A673 (cell line): ENCODE measurements around the gene MYEOV. TPM values are rescaled to one million over a fixed set of nuclear protein-coding genes. Genes with fewer than 3 reads are reported as not detected.

ENCODE experiments used
- BruUV-seq: library from RNA; stranded (reverse); fragments of 400-500 nt; replicated peaks from 2 replicates; lab custom pipeline; 2021; lab: Mats Ljungman, UMichigan
- CTCF ChIA-PET: fragments of 300-600 bp; sonication (Branson Sonifier 250); formaldehyde crosslinking; loops from one replicate; lab custom pipeline; 2022; ENCODE audit warnings: antibody characterized with exemption; lab: Charles Lee
- POLR2A ChIA-PET: fragments of 300-600 bp; sonication (Branson Sonifier 250); formaldehyde crosslinking; loops from one replicate; lab custom pipeline; 2022; ENCODE audit warnings: antibody characterized with exemption; ENCODE audit not compliant: low non-redundant PET; lab: Charles Lee
- DNase-seq: peaks from one replicate; pipeline ENCODE4 v3.0.0-alpha.2; 2015; ENCODE audit warnings: low spot score
- H3K27ac ChIP-seq: fragments of 200-600 bp; sonication (generic); 2 replicates; pipeline ENCODE4 v1.5.1; 2016; ENCODE audit warnings: mixed run types, low read depth, mild to moderate bottlenecking, mixed read lengths, antibody characterized with exemption, low read length; ENCODE audit not compliant: poor library complexity, severe bottlenecking
- H3K27me3 ChIP-seq: fragments of 200-600 bp; sonication (generic); replicated peaks from 2 replicates; pipeline ENCODE4 v1.6.1; 2017; ENCODE audit warnings: mixed run types, low read depth, mild to moderate bottlenecking, mixed read lengths, antibody characterized with exemption, low read length; ENCODE audit not compliant: insufficient read depth, poor library complexity
- H3K36me3 ChIP-seq: fragments of 200-600 bp; sonication (generic); 2 replicates; pipeline ENCODE4 v1.6.1; 2016; ENCODE audit warnings: mixed run types, mild to moderate bottlenecking, mixed read lengths, antibody characterized with exemption, low read length; ENCODE audit not compliant: insufficient read depth, poor library complexity, severe bottlenecking
- H3K4me1 ChIP-seq: fragments of 200-600 bp; sonication (generic); 2 replicates; pipeline ENCODE4 v1.6.1; 2017; ENCODE audit warnings: mixed run types, mild to moderate bottlenecking, mixed read lengths, antibody characterized with exemption, low read length; ENCODE audit not compliant: insufficient read depth, poor library complexity, severe bottlenecking
- H3K4me3 ChIP-seq: fragments of 200-600 bp; sonication (generic); 2 replicates; pipeline ENCODE4 v1.5.1; 2016; ENCODE audit warnings: low read depth, mixed run types, mild to moderate bottlenecking, mixed read lengths, low read length; ENCODE audit not compliant: poor library complexity, severe bottlenecking
- H3K9me3 ChIP-seq: fragments of 200-600 bp; sonication (generic); 2 replicates; pipeline ENCODE4 v1.6.1; 2016; ENCODE audit warnings: mixed run types, low read depth, mild to moderate bottlenecking, mixed read lengths, antibody characterized with exemption, low read length; ENCODE audit not compliant: poor library complexity, severe bottlenecking
- CTCF ChIP-seq: fragments of 300-800, 200-600 bp; sonication (generic); conservative IDR thresholded peaks from 2 replicates; pipeline ENCODE4 v1.5.1; 2017; ENCODE audit warnings: low read depth, mild to moderate bottlenecking, antibody characterized with exemption, low read length, moderate library complexity, mixed read lengths
- EZH2 ChIP-seq: fragments of 200-600 bp; sonication (generic); IDR thresholded peaks from 2 replicates; pipeline ENCODE4 v1.6.1; 2017; ENCODE audit warnings: borderline replicate concordance, low read depth, mild to moderate bottlenecking, mixed read lengths, antibody characterized with exemption, low read length; ENCODE audit not compliant: poor library complexity, severe bottlenecking
- intact Hi-C: fragments of 100-400 bp; cut with micrococcal nuclease; formaldehyde crosslinking; loops from one replicate; pipeline ENCODE4 v1.10.0; 2022; ENCODE audit not compliant: unreplicated experiment
- total RNA-seq: library from RNA; stranded (reverse); gene quantifications from 2 replicates; pipeline ENCODE4 v1.2.3, GENCODE V29; 2021

The MYEOV gene
- total RNA-seq, 1 experiment from 2014 or later: 174 TPM

DNA sequence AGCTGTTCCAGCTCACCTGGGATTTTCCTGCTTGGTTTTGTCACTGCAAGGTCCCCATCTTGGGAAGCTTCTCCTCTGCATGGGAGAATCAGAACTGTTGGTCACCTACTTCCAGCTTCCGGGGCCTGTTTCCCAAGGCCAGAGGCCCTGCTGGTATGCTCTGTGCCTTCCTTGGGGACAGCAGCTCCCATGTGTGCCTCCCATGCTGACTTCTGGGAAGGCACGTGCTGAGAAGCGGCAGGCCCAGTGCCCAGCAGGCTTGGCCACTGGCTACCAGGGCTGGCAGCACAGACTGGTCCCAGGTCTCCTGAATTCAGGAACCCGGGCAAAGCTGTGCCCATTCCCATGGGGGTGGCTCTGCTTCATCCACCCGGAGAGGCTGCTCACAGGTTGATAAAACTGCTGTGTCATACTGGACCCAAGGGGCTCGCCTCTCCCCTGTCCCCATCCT, 33.8 kb downstream of the MYEOV start:
- ChIA-PET POLR2A (interaction anchor here (0.6 kb wide), 1 partner anchor 21 kb away, joined by 4 read pairs; no protein-coding TSS in a partner anchor), CTCF (no interaction called here)
- H3K4me3 ChIP-seq: no peak overlapping the region
- H3K27ac ChIP-seq: peak overlapping the region; percentile 18
- peaks cover 4% of the 10 kb centered on the region for H3K9me3 ChIP-seq
- intact Hi-C loops: no loop called here
- no TSS peak for BruUV-seq
- no peak for DNase-seq
- H3K36me3 ChIP-seq: peaks cover 5% of the 10 kb centered on the region
- no peaks in the 10 kb centered on the region for H3K27me3 ChIP-seq
- no peak for TF ChIP-seq EZH2
- TF ChIP-seq CTCF: no peak
- peaks cover 10% of the 10 kb centered on the region for H3K4me1 ChIP-seq

- Histone ChIP-seq H3K4me3 (no peak overlapping the region), H3K36me3 (peaks cover 5% of the 10 kb centered on the region), H3K27ac (peak overlapping the region; percentile 18), H3K9me3 (peaks cover 4% of the 10 kb centered on the region), H3K4me1 (peaks cover 15% of the 10 kb centered on the region), H3K27me3 (no peaks in the 10 kb centered on the region)
- CTCF ChIA-PET: no interaction called here
- POLR2A ChIA-PET: interaction anchor here (0.6 kb wide), 1 partner anchor 21 kb away, joined by 4 read pairs; no protein-coding TSS in a partner anchor
- BruUV-seq: no TSS peak
- TF ChIP-seq EZH2 (no peak), CTCF (no peak)
- no peak for DNase-seq
- intact Hi-C loops: no loop called here
Measured at GRCh38 chr11:69328231-69328630, 34.3 kb downstream of the MYEOV start.

GRCh38 chr11:69329581-69329980, 35.6 kb downstream of the MYEOV start:
- H3K27me3 ChIP-seq: no peaks in the 10 kb centered on the region
- CTCF ChIA-PET: no interaction called here
- TF ChIP-seq EZH2 (no peak), CTCF (no peak)
- H3K9me3 ChIP-seq: peaks cover 4% of the 10 kb centered on the region
- no peak overlapping the region for H3K4me3 ChIP-seq
- BruUV-seq: no TSS peak
- H3K27ac ChIP-seq: no peak overlapping the region
- peaks cover 5% of the 10 kb centered on the region for H3K36me3 ChIP-seq
- POLR2A ChIA-PET: no interaction called here
- peaks cover 28% of the 10 kb centered on the region for H3K4me1 ChIP-seq
- intact Hi-C loops: no loop called here
- DNase-seq: no peak
